Kidney epithelial cell (primary cell): ENCODE data around the gene APBA3. TPM values are rescaled to one million over a fixed set of nuclear protein-coding genes. Genes with fewer than 3 reads are reported as not detected.
"Not testable (repeated sequence)": the region's sequence is repeated elsewhere in the genome, so short reads cannot be mapped to it uniquely, and the experiment has no call there.

Experiments
- DNase-seq: peaks from one replicate; pipeline ENCODE4 v3.0.0-alpha.2; 2010; ENCODE audit warnings: low read depth
- H3K27me3 ChIP-seq: 2 replicates; pipeline ENCODE4 v1.6.0; 2011; ENCODE audit warnings: low read length; ENCODE audit not compliant: control insufficient read depth, insufficient read depth
- H3K36me3 ChIP-seq: 2 replicates; pipeline ENCODE4 v1.5.1; 2011; ENCODE audit warnings: low read length; ENCODE audit not compliant: control insufficient read depth, insufficient read depth
- H3K4me3 ChIP-seq: 2 replicates; pipeline ENCODE4 v1.5.1; 2011; ENCODE audit warnings: low read depth, mild to moderate bottlenecking, control low read depth, low read length
- CTCF ChIP-seq: IDR thresholded peaks from 2 replicates; pipeline ENCODE4 v1.5.1; 2011; ENCODE audit warnings: mild to moderate bottlenecking, moderate library complexity, low read length, control low read depth, inconsistent platforms; ENCODE audit not compliant: insufficient read depth, poor library complexity, severe bottlenecking
- total RNA-seq: library from RNA; depleted of rRNA; stranded (reverse); fragments of >200 nt; gene quantifications from 2 replicates; pipeline ENCODE4 v1.2.3, GENCODE V29; 2015

Gene APBA3
- total RNA-seq, 1 donor from 2014 or later, result 39.7 TPM

- no peaks in the 10 kb centered on the region for H3K36me3 ChIP-seq
- H3K27me3 ChIP-seq, result peaks cover 7% of the 10 kb centered on the region
- TF ChIP-seq CTCF, result no peak
- DNase-seq, result no peak
- no peak overlapping the region for H3K4me3 ChIP-seq
Observed at GRCh38 chr19:3766520-3766919, 5.0 kb upstream of the APBA3 start.

GRCh38 chr19:3765757-3766156 lies 4.3 kb upstream of the APBA3 start:
- H3K36me3 ChIP-seq, DNase-seq, H3K4me3 ChIP-seq, H3K27me3 ChIP-seq: not testable (repeated sequence)

- H3K27me3 ChIP-seq, result no peaks in the 10 kb centered on the region
- no peak for DNase-seq
- TF ChIP-seq CTCF, result no peak
- H3K36me3 ChIP-seq, result no peaks in the 10 kb centered on the region
- H3K4me3 ChIP-seq, result no peak overlapping the region
Observed at GRCh38 chr19:3765121-3765520, 3.6 kb upstream of the APBA3 start.

- no peaks in the 10 kb centered on the region for H3K27me3 ChIP-seq
Observed at GRCh38 chr19:3762501-3763459, 1.3 kb upstream of the APBA3 start, which contains the start of gene MRPL54. MRPL54 (plus strand) TSS chr19:3762682; CDS start chr19:3762701, 19 bp downstream.

GRCh38 chr19:3762130-3762473 lies 610 bp upstream of the APBA3 start:
- Histone ChIP-seq H3K4me3 (peak overlapping the region; percentile 89), H3K36me3 (no peaks in the 10 kb centered on the region), H3K27me3 (no peaks in the 10 kb centered on the region)
- DNase-seq, result no peak
- TF ChIP-seq CTCF, result no peak

More at GRCh38 chr19:3762501-3763459, 1.3 kb upstream of the APBA3 start, which contains the start of gene MRPL54:
- peak within 1 kb of the TSS; percentile 96 for H3K4me3 ChIP-seq
- H3K36me3 ChIP-seq, result no peaks in the 10 kb centered on the region
- no peak for TF ChIP-seq CTCF
- peak; percentile 97 for DNase-seq

GRCh38 chr19:3760871-3761361 lies 576 bp downstream of the APBA3 start:
- no peak for DNase-seq
- TF ChIP-seq CTCF, result no peak
- H3K36me3 ChIP-seq, result no peaks in the 10 kb centered on the region
- H3K4me3 ChIP-seq, result peak overlapping the region; percentile 96
- H3K27me3 ChIP-seq, result no peaks in the 10 kb centered on the region
